NT2/D1 (cell line): ENCODE measurements around the gene TCF19.
"Not testable (repeated sequence)": the region's sequence is repeated elsewhere in the genome, so short reads cannot be mapped to it uniquely, and the experiment has no call there.

Source experiments
- DNase-seq: peaks from one replicate; pipeline ENCODE4 v3.0.0-alpha.2; 2011; ENCODE audit warnings: low read depth, low spot score
- H3K27me3 ChIP-seq: 2 replicates; pipeline ENCODE4 v1.6.0; 2011; ENCODE audit warnings: mild to moderate bottlenecking; ENCODE audit not compliant: insufficient read length, insufficient read depth
- H3K36me3 ChIP-seq: 2 replicates; pipeline ENCODE4 v1.6.1; 2011; ENCODE audit warnings: mild to moderate bottlenecking, low read length, mixed read lengths; ENCODE audit not compliant: insufficient read depth, insufficient read length
- H3K4me1 ChIP-seq: 2 replicates; pipeline ENCODE4 v1.5.1; 2011; ENCODE audit not compliant: insufficient read depth, insufficient read length
- H3K4me3 ChIP-seq: 2 replicates; pipeline ENCODE4 v1.5.1; 2011; ENCODE audit warnings: low read depth; ENCODE audit not compliant: insufficient read length
- H3K9ac ChIP-seq: 2 replicates; pipeline ENCODE4 v1.6.0; 2011; ENCODE audit warnings: low read depth; ENCODE audit not compliant: insufficient read length
- H3K9me3 ChIP-seq: 2 replicates; pipeline ENCODE4 v1.5.1; 2011; ENCODE audit warnings: mild to moderate bottlenecking, low read length; ENCODE audit not compliant: insufficient read depth
- SUZ12 ChIP-seq: IDR thresholded peaks from 2 replicates; pipeline ENCODE4 v1.6.1; 2011; ENCODE audit not compliant: insufficient read length, insufficient read depth; ENCODE audit errors: extremely low read depth
- YY1 ChIP-seq: IDR thresholded peaks from 2 replicates; pipeline ENCODE4 v1.6.1; 2011; ENCODE audit not compliant: insufficient read length, insufficient read depth
- ZNF274 ChIP-seq: IDR thresholded peaks from 2 replicates; pipeline ENCODE4 v1.6.1; 2011; ENCODE audit warnings: mild to moderate bottlenecking, low read depth, low read length

Gene TCF19

GRCh38 chr6:31179896-31180295 is 21.5 kb downstream of the TCF19 start:
- Histone ChIP-seq H3K4me3 (no peak overlapping the region), H3K9me3 (no peaks in the 10 kb centered on the region), H3K9ac (no peak overlapping the region), H3K36me3 (peaks cover 2% of the 10 kb centered on the region), H3K4me1 (peaks cover 10% of the 10 kb centered on the region), H3K27me3 (no peaks in the 10 kb centered on the region)
- DNase-seq: no peak
- TF ChIP-seq ZNF274 (no peak), YY1 (no peak), SUZ12 (no peak)

- no peaks in the 10 kb centered on the region for H3K27me3 ChIP-seq
- DNase-seq: no peak
- no peaks in the 10 kb centered on the region for H3K36me3 ChIP-seq
- no peak overlapping the region for H3K4me3 ChIP-seq
- H3K9ac ChIP-seq: no peak overlapping the region
- peaks cover 4% of the 10 kb centered on the region for H3K4me1 ChIP-seq
- no peaks in the 10 kb centered on the region for H3K9me3 ChIP-seq
- TF ChIP-seq SUZ12: no peak
- no peak for TF ChIP-seq ZNF274
- TF ChIP-seq YY1: no peak
Measured at GRCh38 chr6:31180500-31180899, 22.1 kb downstream of the TCF19 start.

DNA sequence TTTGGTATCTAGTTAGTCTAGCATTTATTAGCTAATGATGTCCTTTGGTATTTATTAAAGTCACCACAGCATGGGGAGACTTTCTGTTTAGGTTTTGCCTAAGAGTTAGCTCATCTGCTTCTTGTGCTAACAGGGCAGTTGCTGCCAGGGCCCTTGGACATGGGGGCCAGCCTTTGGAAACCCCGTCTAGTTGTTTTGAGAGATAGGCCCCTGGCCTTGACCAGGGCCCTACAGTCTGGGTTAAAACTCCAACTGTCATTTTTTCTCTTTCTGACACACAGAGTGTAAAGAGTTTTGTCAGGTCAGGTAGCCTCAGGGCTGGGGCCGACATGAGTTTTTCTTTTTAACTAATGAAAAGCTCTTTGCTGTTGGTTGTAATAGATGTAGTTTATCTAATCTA is 24.9 kb downstream of the TCF19 start:
- not testable (repeated sequence) for H3K4me1 ChIP-seq

GRCh38 chr6:31183859-31184258 is 25.5 kb downstream of the TCF19 start:
- H3K4me1 ChIP-seq, H3K9me3 ChIP-seq, DNase-seq, H3K4me3 ChIP-seq, H3K27me3 ChIP-seq, H3K9ac ChIP-seq, H3K36me3 ChIP-seq: not testable (repeated sequence)

More for the DNA sequence above, 24.9 kb downstream of the TCF19 start:
- H3K9me3 ChIP-seq, DNase-seq, H3K4me3 ChIP-seq, H3K27me3 ChIP-seq, H3K9ac ChIP-seq, H3K36me3 ChIP-seq: not testable (repeated sequence)

- not testable (repeated sequence) for DNase-seq, H3K27me3 ChIP-seq, H3K9ac ChIP-seq
Measured at GRCh38 chr6:31185695-31186051, 27.3 kb downstream of the TCF19 start.

GRCh38 chr6:31186052-31186734 is 27.8 kb downstream of the TCF19 start:
- no peaks in the 10 kb centered on the region for H3K27me3 ChIP-seq
- H3K9ac ChIP-seq: no peak overlapping the region
- no peak for TF ChIP-seq SUZ12
- no peak for TF ChIP-seq ZNF274
- TF ChIP-seq YY1: no peak
- H3K9me3 ChIP-seq: no peaks in the 10 kb centered on the region
- DNase-seq: no peak
- no peaks in the 10 kb centered on the region for H3K36me3 ChIP-seq
- no peaks in the 10 kb centered on the region for H3K4me1 ChIP-seq
- H3K4me3 ChIP-seq: no peak overlapping the region

More at GRCh38 chr6:31185695-31186051, 27.3 kb downstream of the TCF19 start:
- not testable (repeated sequence) for H3K4me3 ChIP-seq, H3K36me3 ChIP-seq, H3K4me1 ChIP-seq, H3K9me3 ChIP-seq

- H3K9ac ChIP-seq: no peak overlapping the region
- TF ChIP-seq YY1: no peak
- no peak for TF ChIP-seq ZNF274
- no peak for TF ChIP-seq SUZ12
- no peaks in the 10 kb centered on the region for H3K9me3 ChIP-seq
- DNase-seq: no peak
- H3K36me3 ChIP-seq: no peaks in the 10 kb centered on the region
- H3K4me1 ChIP-seq: no peaks in the 10 kb centered on the region
- no peak overlapping the region for H3K4me3 ChIP-seq
- H3K27me3 ChIP-seq: no peaks in the 10 kb centered on the region
Measured at GRCh38 chr6:31187780-31188194, 29.4 kb downstream of the TCF19 start.

DNA sequence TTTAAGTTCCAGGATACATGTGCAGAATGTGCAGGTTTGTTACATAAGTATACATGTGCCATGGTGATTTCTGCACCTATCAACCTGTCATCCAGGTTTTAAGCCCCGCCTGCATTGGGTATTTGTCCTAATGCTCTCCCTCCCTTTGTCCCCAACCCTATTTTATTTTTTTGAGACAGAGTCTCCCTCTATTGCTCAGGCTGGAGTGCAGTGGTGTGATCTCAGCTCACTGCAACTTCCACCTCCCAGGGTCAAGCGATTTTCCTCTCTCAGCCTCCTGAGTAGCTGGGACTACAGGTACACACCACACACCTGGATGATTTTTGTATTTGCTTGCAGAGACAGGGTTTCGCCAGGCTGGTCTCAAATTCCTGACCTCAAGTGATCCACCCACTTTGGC is 30.8 kb downstream of the TCF19 start:
- not testable (repeated sequence) for H3K4me3 ChIP-seq, DNase-seq, H3K9me3 ChIP-seq, H3K4me1 ChIP-seq, H3K36me3 ChIP-seq, H3K27me3 ChIP-seq, H3K9ac ChIP-seq
